HCT116 (cell line): Measurements from ENCODE around the gene RBMX.

ENCODE experiments used
- EZH2phosphoT487 ChIP-seq: fragments of 200-600 bp; IDR thresholded peaks from 2 replicates; pipeline ENCODE4 v1.6.1; 2018; ENCODE audit warnings: antibody characterized with exemption, borderline replicate concordance
- POLR2A ChIP-seq: IDR thresholded peaks from 2 replicates; pipeline ENCODE4 v1.7.0; 2011; ENCODE audit warnings: borderline replicate concordance; ENCODE audit not compliant: insufficient read depth, insufficient read length; ENCODE audit errors: extremely low read depth
- TF ChIP-seq, protein P1 (sequence below), 3 experiments: fragments of 200-600 bp in 1 of 3; sonication (generic) in 1 of 3; IDR thresholded peaks in 2 of 3; conservative IDR thresholded peaks in 1 of 3; 2 replicates each; pipeline ENCODE4 v1.5.1; 2012 to 2017; ENCODE audit warnings: low read depth in 2 of 3, low read length in 2 of 3, antibody characterized with exemption in 1 of 3, borderline replicate concordance in 1 of 3, control low read depth in 1 of 3, mild to moderate bottlenecking in 1 of 3, mixed read lengths in 1 of 3, mixed run types in 1 of 3, moderate library complexity in 1 of 3; ENCODE audit not compliant: insufficient read depth in 1 of 3
- TF ChIP-seq, protein P2 (sequence below): IDR thresholded peaks from 2 replicates; pipeline ENCODE4 v1.6.1; 2011; ENCODE audit warnings: mild to moderate bottlenecking, low read length, moderate library complexity; ENCODE audit not compliant: insufficient replicate concordance; ENCODE audit errors: extremely low read depth

DNA sequence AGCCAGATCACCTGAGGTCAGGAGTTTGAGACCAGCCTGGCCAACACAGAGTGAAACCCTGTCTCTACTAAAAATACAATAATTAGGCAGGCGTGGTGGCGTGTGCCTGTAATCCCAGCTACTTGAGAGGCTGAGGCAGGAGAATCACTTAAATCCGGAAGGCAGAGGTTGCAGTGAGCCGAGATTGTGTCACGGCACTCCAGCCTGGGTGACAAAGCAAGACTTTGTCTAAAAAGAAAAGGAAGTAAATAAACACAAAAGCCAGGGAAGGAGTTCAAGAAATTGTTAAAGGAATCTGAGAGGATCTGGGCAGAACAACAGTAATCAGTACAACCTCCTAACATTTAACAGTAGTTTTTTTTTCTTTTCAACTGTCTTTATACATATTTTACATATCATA is 51.1 kb downstream of the RBMX start:
- TF ChIP-seq, protein P1, sequence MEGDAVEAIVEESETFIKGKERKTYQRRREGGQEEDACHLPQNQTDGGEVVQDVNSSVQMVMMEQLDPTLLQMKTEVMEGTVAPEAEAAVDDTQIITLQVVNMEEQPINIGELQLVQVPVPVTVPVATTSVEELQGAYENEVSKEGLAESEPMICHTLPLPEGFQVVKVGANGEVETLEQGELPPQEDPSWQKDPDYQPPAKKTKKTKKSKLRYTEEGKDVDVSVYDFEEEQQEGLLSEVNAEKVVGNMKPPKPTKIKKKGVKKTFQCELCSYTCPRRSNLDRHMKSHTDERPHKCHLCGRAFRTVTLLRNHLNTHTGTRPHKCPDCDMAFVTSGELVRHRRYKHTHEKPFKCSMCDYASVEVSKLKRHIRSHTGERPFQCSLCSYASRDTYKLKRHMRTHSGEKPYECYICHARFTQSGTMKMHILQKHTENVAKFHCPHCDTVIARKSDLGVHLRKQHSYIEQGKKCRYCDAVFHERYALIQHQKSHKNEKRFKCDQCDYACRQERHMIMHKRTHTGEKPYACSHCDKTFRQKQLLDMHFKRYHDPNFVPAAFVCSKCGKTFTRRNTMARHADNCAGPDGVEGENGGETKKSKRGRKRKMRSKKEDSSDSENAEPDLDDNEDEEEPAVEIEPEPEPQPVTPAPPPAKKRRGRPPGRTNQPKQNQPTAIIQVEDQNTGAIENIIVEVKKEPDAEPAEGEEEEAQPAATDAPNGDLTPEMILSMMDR (IDR thresholded peaks at IDR 0.05 in 2 of 3, conservative IDR thresholded peaks at IDR 0.05 in 1 of 3; ENCODE audit: borderline replicate concordance in 1 of 3, insufficient read depth in 1 of 3, low read depth in 2 of 3, low read length in 2 of 3), result no peak
- TF ChIP-seq, protein P2, sequence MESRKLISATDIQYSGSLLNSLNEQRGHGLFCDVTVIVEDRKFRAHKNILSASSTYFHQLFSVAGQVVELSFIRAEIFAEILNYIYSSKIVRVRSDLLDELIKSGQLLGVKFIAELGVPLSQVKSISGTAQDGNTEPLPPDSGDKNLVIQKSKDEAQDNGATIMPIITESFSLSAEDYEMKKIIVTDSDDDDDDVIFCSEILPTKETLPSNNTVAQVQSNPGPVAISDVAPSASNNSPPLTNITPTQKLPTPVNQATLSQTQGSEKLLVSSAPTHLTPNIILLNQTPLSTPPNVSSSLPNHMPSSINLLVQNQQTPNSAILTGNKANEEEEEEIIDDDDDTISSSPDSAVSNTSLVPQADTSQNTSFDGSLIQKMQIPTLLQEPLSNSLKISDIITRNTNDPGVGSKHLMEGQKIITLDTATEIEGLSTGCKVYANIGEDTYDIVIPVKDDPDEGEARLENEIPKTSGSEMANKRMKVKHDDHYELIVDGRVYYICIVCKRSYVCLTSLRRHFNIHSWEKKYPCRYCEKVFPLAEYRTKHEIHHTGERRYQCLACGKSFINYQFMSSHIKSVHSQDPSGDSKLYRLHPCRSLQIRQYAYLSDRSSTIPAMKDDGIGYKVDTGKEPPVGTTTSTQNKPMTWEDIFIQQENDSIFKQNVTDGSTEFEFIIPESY, result no peak
- TF ChIP-seq EZH2phosphoT487 (no peak), POLR2A (no peak)
